KMS-11 (cell line): ENCODE data around the gene MN1.

Source experiments
- H2AFZ ChIP-seq: fragments of 200-600 bp; sonication (generic); 2 replicates; pipeline ENCODE4 v1.6.1; 2016; ENCODE audit warnings: antibody characterized with exemption, mixed run types, low read depth
- H3K27ac ChIP-seq: fragments of 200-600 bp; sonication (generic); 2 replicates; pipeline ENCODE4 v1.6.1; 2016; ENCODE audit warnings: mild to moderate bottlenecking, mixed run types
- H3K27me3 ChIP-seq: fragments of 200-600 bp; sonication (generic); 2 replicates; pipeline ENCODE4 v1.6.1; 2017; ENCODE audit warnings: mild to moderate bottlenecking, low read depth, mixed run types, moderate library complexity; ENCODE audit not compliant: insufficient read depth
- H3K36me3 ChIP-seq: fragments of 200-600 bp; sonication (generic); 2 replicates; pipeline ENCODE4 v1.6.1; 2017; ENCODE audit warnings: mild to moderate bottlenecking, mixed run types; ENCODE audit not compliant: insufficient read depth
- H3K4me1 ChIP-seq: fragments of 200-600 bp; sonication (generic); 2 replicates; pipeline ENCODE4 v1.6.1; 2016; ENCODE audit warnings: mild to moderate bottlenecking, low read depth, mixed run types; ENCODE audit not compliant: poor library complexity, severe bottlenecking
- H3K4me2 ChIP-seq: fragments of 200-600 bp; sonication (generic); 2 replicates; pipeline ENCODE4 v1.7.0; 2016; ENCODE audit warnings: mild to moderate bottlenecking, mixed run types
- H3K4me3 ChIP-seq: fragments of 200-600 bp; sonication (generic); IDR thresholded peaks from 2 replicates; pipeline ENCODE4 v1.6.1; 2017; ENCODE audit warnings: low read depth, low read length, mixed read lengths; ENCODE audit not compliant: insufficient read depth
- H3K79me2 ChIP-seq: fragments of 200-600 bp; sonication (generic); 2 replicates; pipeline ENCODE4 v1.6.1; 2016; ENCODE audit warnings: low read depth, mixed run types; ENCODE audit not compliant: insufficient read depth
- H3K9ac ChIP-seq: fragments of 200-600 bp; sonication (generic); 2 replicates; pipeline ENCODE4 v1.6.1; 2016; ENCODE audit warnings: mild to moderate bottlenecking, mixed run types
- H4K20me1 ChIP-seq: fragments of 200-600 bp; sonication (generic); 2 replicates; pipeline ENCODE4 v1.6.1; 2016; ENCODE audit warnings: mild to moderate bottlenecking, mixed run types; ENCODE audit not compliant: insufficient read depth
- TF ChIP-seq, protein P1 (sequence below): fragments of 200-600 bp; sonication (generic); conservative IDR thresholded peaks from 2 replicates; pipeline ENCODE4 v1.6.1; 2017; ENCODE audit warnings: low read depth, mild to moderate bottlenecking, antibody characterized with exemption, low read length, moderate library complexity, mixed read lengths

Gene MN1

DNA sequence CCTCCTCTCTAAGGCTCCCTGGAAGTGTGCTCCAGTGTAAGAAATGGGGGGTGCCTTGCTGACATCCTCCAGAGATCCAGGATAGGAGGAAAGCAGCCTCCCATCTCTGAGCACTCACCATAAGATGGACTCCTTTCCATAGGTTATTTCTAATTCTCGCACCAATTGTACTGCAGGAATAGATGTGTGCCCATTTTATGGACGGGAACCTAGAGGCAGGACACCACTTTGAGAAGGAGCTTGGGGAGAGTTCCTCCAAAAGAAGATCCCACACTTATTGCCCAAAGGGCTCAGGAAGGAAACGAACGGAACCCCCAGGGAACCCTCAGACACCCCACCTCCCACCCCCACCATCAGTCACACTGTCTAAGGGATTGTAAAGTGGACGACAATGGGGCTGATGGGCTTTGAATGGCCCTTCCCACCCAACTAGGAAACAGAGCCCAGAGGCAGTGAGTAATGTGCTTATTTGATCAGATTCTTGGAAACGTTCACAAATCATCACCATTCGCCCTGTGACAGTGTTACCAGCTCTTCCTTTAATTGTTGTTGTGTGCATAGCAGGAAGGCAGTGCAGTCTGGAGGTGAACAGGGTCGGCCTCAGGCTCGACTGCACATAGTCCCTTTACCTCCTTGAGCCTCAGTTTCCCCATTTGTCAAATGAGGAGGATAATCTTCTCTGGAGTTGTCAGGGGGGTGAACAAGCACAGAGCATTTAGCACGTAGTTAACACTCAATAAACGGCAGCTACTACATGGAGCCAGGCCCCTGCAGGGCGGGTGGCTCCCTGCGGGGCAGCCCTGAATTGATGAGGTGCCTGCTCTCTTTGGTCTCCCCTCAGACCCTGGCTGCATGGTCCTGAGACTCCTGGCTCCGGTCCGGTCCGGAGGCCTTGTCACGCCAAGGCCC, 8.4 kb upstream of the MN1 start:
- Histone ChIP-seq H3K4me3 (no peak overlapping the region), H3K27me3 (no peaks in the 10 kb centered on the region), H3K9ac (no peak overlapping the region), H3K79me2 (no peaks in the 10 kb centered on the region), H3K4me1 (no peaks in the 10 kb centered on the region), H3K4me2 (no peak overlapping the region), H4K20me1 (no peaks in the 10 kb centered on the region), H3K36me3 (no peaks in the 10 kb centered on the region), H3K27ac (no peak overlapping the region), H2AFZ (no peak overlapping the region)
- TF ChIP-seq, protein P1, sequence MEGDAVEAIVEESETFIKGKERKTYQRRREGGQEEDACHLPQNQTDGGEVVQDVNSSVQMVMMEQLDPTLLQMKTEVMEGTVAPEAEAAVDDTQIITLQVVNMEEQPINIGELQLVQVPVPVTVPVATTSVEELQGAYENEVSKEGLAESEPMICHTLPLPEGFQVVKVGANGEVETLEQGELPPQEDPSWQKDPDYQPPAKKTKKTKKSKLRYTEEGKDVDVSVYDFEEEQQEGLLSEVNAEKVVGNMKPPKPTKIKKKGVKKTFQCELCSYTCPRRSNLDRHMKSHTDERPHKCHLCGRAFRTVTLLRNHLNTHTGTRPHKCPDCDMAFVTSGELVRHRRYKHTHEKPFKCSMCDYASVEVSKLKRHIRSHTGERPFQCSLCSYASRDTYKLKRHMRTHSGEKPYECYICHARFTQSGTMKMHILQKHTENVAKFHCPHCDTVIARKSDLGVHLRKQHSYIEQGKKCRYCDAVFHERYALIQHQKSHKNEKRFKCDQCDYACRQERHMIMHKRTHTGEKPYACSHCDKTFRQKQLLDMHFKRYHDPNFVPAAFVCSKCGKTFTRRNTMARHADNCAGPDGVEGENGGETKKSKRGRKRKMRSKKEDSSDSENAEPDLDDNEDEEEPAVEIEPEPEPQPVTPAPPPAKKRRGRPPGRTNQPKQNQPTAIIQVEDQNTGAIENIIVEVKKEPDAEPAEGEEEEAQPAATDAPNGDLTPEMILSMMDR: no peak

DNA sequence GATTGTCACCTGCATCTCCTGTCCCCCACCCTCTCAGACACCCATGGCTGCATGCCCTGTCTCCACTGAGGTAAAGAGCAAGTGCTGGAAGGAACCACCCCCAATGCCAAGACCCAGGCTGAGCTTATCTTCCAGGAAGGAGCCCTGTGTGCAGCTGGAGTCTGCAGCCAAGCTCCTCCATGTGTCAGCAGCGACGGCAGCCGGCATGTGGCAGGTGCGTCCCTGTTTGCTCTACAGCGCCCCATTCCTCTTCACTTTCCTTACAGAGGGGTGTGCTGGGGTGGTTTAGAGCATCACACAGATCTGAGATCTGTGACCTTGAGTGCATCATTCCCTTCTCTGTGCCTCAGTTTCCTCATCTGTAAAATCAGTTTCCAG, 7.7 kb upstream of the MN1 start:
- Histone ChIP-seq H4K20me1 (no peaks in the 10 kb centered on the region), H3K27ac (no peak overlapping the region), H3K27me3 (no peaks in the 10 kb centered on the region; the same call in 1 of the 2 replicates), H3K79me2 (no peaks in the 10 kb centered on the region), H3K4me3 (no peak overlapping the region), H3K36me3 (no peaks in the 10 kb centered on the region), H3K9ac (no peak overlapping the region), H3K4me1 (no peaks in the 10 kb centered on the region), H3K4me2 (no peak overlapping the region), H2AFZ (no peak overlapping the region)
- TF ChIP-seq, protein P1: no peak

DNA sequence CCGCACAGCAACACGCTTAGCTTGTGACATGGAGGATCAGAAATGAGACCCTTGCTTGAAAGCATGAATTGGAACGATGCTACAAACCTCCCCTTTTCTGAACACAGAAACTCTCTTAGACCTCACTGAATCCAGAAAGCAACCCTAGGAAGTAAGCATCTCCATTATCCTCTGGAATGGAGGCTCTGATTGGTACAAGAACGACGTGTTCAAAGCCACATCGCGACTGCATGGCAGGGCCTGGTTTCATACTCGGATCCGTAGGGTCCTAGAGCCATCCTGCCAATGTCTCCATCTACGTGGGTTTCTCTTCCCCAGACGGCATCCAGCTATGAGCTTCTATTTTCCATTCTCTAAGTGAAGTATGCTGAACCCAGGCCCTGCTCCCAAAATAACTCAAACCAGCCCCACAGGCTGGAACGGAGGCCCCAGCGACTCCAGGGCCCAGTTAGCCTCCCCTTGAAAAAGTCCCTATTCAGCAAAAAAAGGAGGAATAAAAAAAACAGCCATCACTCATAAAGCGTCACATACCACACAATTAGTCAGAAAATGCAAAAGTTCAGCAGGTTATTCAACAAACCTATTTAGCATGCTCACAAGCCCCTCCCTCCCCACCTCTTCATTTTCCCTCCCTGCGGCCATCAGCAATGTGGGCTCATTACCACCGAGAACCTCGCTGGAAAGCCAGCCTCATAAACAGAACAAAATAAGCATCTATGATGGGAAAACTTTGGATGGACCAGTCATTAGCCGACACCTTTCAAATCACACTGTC, 7.1 kb upstream of the MN1 start:
- Histone ChIP-seq H3K4me1 (no peaks in the 10 kb centered on the region), H3K9ac (no peak overlapping the region), H3K27ac (no peak overlapping the region), H3K79me2 (no peaks in the 10 kb centered on the region), H3K4me2 (no peak overlapping the region), H3K4me3 (no peak overlapping the region), H3K27me3 (no peaks in the 10 kb centered on the region; the same call in 1 of the 2 replicates), H3K36me3 (no peaks in the 10 kb centered on the region), H2AFZ (no peak overlapping the region), H4K20me1 (no peaks in the 10 kb centered on the region)
- TF ChIP-seq, protein P1: no peak

GRCh38 chr22:27805841-27806240, 4.3 kb upstream of the MN1 start:
- no peaks in the 10 kb centered on the region; the same call in 1 of the 2 replicates for H3K27me3 ChIP-seq
- H3K36me3 ChIP-seq: no peaks in the 10 kb centered on the region
- no peak overlapping the region for H3K27ac ChIP-seq
- no peak overlapping the region for H3K4me2 ChIP-seq
- no peak overlapping the region for H2AFZ ChIP-seq
- no peaks in the 10 kb centered on the region for H3K79me2 ChIP-seq
- H3K4me1 ChIP-seq: no peaks in the 10 kb centered on the region
- TF ChIP-seq, protein P1: no peak
- H4K20me1 ChIP-seq: no peaks in the 10 kb centered on the region
- H3K4me3 ChIP-seq: no peak overlapping the region
- no peak overlapping the region for H3K9ac ChIP-seq
